AG04450 (cell line): ENCODE results near the gene ATP2B3. TPM values are rescaled to one million over a fixed set of nuclear protein-coding genes. Genes with fewer than 3 reads are reported as not detected.

ENCODE experiments used
- CTCF ChIA-PET: fragments of 300-600, 350-600 bp; formaldehyde crosslinking; extraction: SDS; loops from one replicate; lab custom pipeline; 2022; ENCODE audit warnings: antibody characterized with exemption, inconsistent platforms; lab: Charles Lee
- POLR2A ChIA-PET: fragments of 350-600 bp; formaldehyde crosslinking; extraction: SDS; loops from one replicate; lab custom pipeline; 2021; ENCODE audit warnings: antibody characterized with exemption, inconsistent platforms; lab: Yijun Ruan, JAX
- DNase-seq: peaks from one replicate; pipeline ENCODE4 v3.0.0-alpha.2; 2011; ENCODE audit warnings: low read depth, low spot score
- H3K27ac ChIP-seq: one replicate; pipeline ENCODE4 v1.5.1; 2012; ENCODE audit warnings: low read depth, low read length, control low read depth
- H3K27me3 ChIP-seq: one replicate; pipeline ENCODE4 v1.6.0; 2012; ENCODE audit warnings: low read length; ENCODE audit not compliant: control insufficient read depth, insufficient read depth
- H3K4me3 ChIP-seq: 2 replicates; pipeline ENCODE4 v1.5.1; 2011; ENCODE audit warnings: mild to moderate bottlenecking, low read depth, low read length, control low read depth
- H3K9me3 ChIP-seq: 2 replicates; pipeline ENCODE4 v1.5.1; 2012; ENCODE audit warnings: low read length; ENCODE audit not compliant: control insufficient read depth, insufficient read depth
- CTCF ChIP-seq: IDR thresholded peaks from 2 replicates; pipeline ENCODE4 v1.5.1; 2011; ENCODE audit warnings: low read depth, low read length, control low read depth, inconsistent platforms
- polyA plus RNA-seq: library from polyadenylated mRNA; depleted of rRNA; stranded (reverse); fragments of >200 nt; gene quantifications from 2 replicates; pipeline ENCODE4 v1.2.3, GENCODE V29; 2011

ATP2B3 gene
- polyA plus RNA-seq, 1 experiment, result 0.01 TPM

DNA sequence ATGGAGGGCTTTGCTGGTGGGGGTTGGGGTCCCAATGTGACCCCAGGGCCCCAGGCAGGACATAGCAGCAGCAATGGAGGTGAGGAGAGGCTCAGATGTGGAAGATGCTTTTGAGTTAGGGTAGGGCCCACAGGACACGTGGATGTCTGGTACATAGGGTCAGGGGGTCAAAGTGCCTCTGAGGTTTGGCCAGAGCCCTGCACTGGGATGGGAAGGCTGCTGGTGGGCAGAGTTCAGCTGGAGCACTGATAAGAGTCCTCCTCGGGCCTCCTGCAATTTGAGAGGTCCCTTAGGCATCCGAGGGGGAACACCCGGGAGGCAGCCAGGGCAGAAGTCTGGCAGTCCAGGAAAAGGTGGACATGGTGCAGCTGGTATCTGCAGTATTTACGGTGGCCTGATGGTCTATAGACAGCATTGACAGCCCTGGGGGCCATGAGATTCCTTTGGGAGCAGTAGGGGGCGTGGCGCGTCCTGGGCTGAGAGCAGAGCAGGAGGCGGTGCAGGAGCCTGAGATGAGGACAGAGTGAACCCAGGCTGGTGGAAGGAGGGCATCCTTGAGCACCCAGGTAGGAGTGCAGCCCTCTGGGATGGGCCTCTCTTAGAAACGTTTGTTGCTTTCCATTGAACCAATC is 58.9 kb downstream of the ATP2B3 start:
- no peak overlapping the region for H3K4me3 ChIP-seq
- POLR2A ChIA-PET, result no interaction called here
- TF ChIP-seq CTCF, result no peak
- peaks cover 7% of the 10 kb centered on the region for H3K27me3 ChIP-seq
- H3K9me3 ChIP-seq, result no peaks in the 10 kb centered on the region
- H3K27ac ChIP-seq, result no peak overlapping the region
- CTCF ChIA-PET, result no interaction called here
- no peak for DNase-seq

DNA sequence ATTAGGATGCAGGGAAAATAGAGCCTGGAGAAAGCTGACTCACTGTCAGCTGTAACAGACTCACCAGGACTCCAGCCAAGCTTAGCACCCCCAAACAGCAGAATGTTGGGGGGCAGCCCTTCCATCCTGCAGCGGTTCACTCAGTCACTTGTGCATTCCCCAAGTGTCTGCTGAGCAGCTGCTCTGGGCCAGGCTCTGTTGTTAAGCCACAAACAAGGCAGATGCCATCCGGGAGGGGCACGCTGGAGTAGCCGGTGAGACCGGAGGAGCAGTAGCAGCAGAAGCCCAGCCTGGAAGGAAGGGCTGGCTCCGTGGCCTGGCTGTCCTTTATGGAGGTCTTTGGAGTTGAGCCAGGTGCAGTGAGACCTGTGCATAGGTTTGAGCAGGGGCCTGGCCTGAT is 59.5 kb downstream of the ATP2B3 start:
- ChIA-PET CTCF (no interaction called here), POLR2A (no interaction called here)
- H3K27me3 ChIP-seq, result peaks cover 7% of the 10 kb centered on the region
- H3K4me3 ChIP-seq, result no peak overlapping the region
- no peak for TF ChIP-seq CTCF
- H3K9me3 ChIP-seq, result no peaks in the 10 kb centered on the region
- H3K27ac ChIP-seq, result no peak overlapping the region
- DNase-seq, result no peak

DNA sequence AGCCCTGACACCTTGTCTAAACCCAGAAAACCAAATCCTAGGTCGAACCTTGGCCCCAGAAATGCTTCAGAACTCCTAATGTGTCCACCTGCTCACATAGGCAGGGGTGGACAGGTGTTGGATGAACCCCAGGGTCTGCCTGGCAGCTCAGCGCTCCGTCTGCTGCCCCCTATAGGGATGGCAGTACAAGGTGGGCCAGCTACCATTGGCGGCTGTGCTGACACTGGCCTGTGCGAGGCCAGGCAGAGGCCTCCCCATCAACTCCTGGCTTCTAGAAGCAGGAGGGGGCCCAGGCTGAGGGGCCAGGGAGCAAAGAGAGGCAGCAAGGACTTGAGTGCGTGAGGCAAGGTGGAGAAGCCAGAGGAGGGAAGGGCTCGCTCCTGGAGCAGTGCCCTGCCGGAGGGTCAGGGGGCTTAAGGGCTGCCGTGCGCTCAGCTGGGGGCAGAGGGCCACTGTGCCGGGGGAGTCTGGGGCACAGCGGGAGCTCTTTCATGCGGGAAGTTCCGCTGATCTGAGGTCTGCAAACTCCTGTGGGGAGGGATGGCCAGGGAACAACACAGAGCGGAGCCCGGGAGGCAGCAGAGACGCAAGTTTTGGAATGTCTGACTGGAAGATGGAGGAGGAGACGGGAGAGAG is 60.9 kb downstream of the ATP2B3 start:
- Histone ChIP-seq H3K9me3 (no peaks in the 10 kb centered on the region), H3K27ac (no peak overlapping the region), H3K4me3 (no peak overlapping the region), H3K27me3 (peaks cover 6% of the 10 kb centered on the region)
- POLR2A ChIA-PET, result no interaction called here
- no peak for TF ChIP-seq CTCF
- CTCF ChIA-PET, result no interaction called here
- DNase-seq, result no peak

- no peak for TF ChIP-seq CTCF
- no peak for DNase-seq
- CTCF ChIA-PET, result no interaction called here
- POLR2A ChIA-PET, result no interaction called here
- no peaks in the 10 kb centered on the region for H3K9me3 ChIP-seq
- no peak overlapping the region for H3K4me3 ChIP-seq
- peaks cover 3% of the 10 kb centered on the region for H3K27me3 ChIP-seq
- no peak overlapping the region for H3K27ac ChIP-seq
Measured at GRCh38 chrX:153578889-153579288, 61.4 kb downstream of the ATP2B3 start.

- no peak for TF ChIP-seq CTCF
- H3K4me3 ChIP-seq, result no peak overlapping the region
- ChIA-PET POLR2A (no interaction called here), CTCF (no interaction called here)
- no peak for DNase-seq
- H3K27ac ChIP-seq, result no peak overlapping the region
- no peaks in the 10 kb centered on the region for H3K27me3 ChIP-seq
- no peaks in the 10 kb centered on the region for H3K9me3 ChIP-seq
Measured at GRCh38 chrX:153580700-153581386, 63.4 kb downstream of the ATP2B3 start.
